ENCODE data around the gene RGS3. TPM values are rescaled to one million over a fixed set of nuclear protein-coding genes. Genes with fewer than 3 reads are reported as not detected.
A peak's percentile ranks its signal among the peaks of the same experiment; 100 is the strongest.

Gene RGS3
- total and polyA plus RNA-seq, 2 of the 13 experiments (the other 11 are each of a cell fraction or from before 2014, with no cell fraction given) = 17.1 to 28.8 TPM

DNA sequence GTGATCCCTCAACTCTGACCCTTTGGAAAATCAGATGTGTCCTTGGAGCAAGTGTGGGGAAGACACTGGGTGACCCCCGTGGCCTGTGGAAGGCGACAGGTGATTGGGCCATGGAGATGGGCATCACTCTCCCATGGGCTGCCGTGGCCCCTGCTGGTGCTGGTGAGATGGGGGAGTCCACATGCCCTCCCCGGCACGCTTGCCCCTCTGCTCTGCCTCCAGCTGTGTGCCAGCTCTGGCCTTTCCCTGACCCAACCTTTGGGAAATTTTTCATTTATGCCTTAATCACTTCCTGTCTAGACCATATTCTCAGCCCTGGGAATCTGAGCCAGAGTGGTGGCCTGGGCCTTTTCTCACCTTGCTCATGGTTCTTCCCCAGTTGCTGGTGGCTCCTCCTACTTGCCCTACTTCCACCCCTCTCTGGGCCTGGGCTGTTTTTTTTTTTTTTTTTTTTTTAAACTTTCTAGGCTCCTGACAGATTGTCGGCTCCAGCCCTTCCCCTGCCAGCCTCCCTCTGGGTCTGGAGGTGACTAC, 56.6 kb downstream of the RGS3 start:
- TF ChIP-seq ZNF501 (CRISPR knock-in tag; IDR thresholded peaks at IDR 0.05) = 0 out of 2 replicates have a peak, but pooled peaks have one; percentile 27
- TF ChIP-seq, protein P1, sequence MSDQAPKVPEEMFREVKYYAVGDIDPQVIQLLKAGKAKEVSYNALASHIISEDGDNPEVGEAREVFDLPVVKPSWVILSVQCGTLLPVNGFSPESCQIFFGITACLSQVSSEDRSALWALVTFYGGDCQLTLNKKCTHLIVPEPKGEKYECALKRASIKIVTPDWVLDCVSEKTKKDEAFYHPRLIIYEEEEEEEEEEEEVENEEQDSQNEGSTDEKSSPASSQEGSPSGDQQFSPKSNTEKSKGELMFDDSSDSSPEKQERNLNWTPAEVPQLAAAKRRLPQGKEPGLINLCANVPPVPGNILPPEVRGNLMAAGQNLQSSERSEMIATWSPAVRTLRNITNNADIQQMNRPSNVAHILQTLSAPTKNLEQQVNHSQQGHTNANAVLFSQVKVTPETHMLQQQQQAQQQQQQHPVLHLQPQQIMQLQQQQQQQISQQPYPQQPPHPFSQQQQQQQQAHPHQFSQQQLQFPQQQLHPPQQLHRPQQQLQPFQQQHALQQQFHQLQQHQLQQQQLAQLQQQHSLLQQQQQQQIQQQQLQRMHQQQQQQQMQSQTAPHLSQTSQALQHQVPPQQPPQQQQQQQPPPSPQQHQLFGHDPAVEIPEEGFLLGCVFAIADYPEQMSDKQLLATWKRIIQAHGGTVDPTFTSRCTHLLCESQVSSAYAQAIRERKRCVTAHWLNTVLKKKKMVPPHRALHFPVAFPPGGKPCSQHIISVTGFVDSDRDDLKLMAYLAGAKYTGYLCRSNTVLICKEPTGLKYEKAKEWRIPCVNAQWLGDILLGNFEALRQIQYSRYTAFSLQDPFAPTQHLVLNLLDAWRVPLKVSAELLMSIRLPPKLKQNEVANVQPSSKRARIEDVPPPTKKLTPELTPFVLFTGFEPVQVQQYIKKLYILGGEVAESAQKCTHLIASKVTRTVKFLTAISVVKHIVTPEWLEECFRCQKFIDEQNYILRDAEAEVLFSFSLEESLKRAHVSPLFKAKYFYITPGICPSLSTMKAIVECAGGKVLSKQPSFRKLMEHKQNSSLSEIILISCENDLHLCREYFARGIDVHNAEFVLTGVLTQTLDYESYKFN (CRISPR knock-in tag; conservative IDR thresholded peaks at IDR 0.05) = 0 out of 2 replicates have a peak, but pooled peaks have one; percentile 4
- TF ChIP-seq, protein P2, sequence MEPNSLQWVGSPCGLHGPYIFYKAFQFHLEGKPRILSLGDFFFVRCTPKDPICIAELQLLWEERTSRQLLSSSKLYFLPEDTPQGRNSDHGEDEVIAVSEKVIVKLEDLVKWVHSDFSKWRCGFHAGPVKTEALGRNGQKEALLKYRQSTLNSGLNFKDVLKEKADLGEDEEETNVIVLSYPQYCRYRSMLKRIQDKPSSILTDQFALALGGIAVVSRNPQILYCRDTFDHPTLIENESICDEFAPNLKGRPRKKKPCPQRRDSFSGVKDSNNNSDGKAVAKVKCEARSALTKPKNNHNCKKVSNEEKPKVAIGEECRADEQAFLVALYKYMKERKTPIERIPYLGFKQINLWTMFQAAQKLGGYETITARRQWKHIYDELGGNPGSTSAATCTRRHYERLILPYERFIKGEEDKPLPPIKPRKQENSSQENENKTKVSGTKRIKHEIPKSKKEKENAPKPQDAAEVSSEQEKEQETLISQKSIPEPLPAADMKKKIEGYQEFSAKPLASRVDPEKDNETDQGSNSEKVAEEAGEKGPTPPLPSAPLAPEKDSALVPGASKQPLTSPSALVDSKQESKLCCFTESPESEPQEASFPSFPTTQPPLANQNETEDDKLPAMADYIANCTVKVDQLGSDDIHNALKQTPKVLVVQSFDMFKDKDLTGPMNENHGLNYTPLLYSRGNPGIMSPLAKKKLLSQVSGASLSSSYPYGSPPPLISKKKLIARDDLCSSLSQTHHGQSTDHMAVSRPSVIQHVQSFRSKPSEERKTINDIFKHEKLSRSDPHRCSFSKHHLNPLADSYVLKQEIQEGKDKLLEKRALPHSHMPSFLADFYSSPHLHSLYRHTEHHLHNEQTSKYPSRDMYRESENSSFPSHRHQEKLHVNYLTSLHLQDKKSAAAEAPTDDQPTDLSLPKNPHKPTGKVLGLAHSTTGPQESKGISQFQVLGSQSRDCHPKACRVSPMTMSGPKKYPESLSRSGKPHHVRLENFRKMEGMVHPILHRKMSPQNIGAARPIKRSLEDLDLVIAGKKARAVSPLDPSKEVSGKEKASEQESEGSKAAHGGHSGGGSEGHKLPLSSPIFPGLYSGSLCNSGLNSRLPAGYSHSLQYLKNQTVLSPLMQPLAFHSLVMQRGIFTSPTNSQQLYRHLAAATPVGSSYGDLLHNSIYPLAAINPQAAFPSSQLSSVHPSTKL (CRISPR knock-in tag; IDR thresholded peaks at IDR 0.05) = 0 out of 2 replicates have a peak, but pooled peaks have one; percentile 4
- TF ChIP-seq HNRNPL (IDR thresholded peaks at IDR 0.05; ENCODE audit: low read depth, low read length) = no peak
- TF ChIP-seq MED13 (CRISPR knock-in tag; IDR thresholded peaks at IDR 0.05) = no peak
- TF ChIP-seq, protein P3, sequence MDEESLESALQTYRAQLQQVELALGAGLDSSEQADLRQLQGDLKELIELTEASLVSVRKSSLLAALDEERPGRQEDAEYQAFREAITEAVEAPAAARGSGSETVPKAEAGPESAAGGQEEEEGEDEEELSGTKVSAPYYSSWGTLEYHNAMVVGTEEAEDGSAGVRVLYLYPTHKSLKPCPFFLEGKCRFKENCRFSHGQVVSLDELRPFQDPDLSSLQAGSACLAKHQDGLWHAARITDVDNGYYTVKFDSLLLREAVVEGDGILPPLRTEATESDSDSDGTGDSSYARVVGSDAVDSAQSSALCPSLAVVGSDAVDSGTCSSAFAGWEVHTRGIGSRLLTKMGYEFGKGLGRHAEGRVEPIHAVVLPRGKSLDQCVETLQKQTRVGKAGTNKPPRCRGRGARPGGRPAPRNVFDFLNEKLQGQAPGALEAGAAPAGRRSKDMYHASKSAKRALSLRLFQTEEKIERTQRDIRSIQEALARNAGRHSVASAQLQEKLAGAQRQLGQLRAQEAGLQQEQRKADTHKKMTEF (CRISPR knock-in tag; IDR thresholded peaks at IDR 0.05) = 0 out of 2 replicates have a peak, but pooled peaks have one; percentile 3
- no peak for TF ChIP-seq HNF4A (CRISPR knock-in tag; IDR thresholded peaks at IDR 0.05)
- TF ChIP-seq, protein P4, sequence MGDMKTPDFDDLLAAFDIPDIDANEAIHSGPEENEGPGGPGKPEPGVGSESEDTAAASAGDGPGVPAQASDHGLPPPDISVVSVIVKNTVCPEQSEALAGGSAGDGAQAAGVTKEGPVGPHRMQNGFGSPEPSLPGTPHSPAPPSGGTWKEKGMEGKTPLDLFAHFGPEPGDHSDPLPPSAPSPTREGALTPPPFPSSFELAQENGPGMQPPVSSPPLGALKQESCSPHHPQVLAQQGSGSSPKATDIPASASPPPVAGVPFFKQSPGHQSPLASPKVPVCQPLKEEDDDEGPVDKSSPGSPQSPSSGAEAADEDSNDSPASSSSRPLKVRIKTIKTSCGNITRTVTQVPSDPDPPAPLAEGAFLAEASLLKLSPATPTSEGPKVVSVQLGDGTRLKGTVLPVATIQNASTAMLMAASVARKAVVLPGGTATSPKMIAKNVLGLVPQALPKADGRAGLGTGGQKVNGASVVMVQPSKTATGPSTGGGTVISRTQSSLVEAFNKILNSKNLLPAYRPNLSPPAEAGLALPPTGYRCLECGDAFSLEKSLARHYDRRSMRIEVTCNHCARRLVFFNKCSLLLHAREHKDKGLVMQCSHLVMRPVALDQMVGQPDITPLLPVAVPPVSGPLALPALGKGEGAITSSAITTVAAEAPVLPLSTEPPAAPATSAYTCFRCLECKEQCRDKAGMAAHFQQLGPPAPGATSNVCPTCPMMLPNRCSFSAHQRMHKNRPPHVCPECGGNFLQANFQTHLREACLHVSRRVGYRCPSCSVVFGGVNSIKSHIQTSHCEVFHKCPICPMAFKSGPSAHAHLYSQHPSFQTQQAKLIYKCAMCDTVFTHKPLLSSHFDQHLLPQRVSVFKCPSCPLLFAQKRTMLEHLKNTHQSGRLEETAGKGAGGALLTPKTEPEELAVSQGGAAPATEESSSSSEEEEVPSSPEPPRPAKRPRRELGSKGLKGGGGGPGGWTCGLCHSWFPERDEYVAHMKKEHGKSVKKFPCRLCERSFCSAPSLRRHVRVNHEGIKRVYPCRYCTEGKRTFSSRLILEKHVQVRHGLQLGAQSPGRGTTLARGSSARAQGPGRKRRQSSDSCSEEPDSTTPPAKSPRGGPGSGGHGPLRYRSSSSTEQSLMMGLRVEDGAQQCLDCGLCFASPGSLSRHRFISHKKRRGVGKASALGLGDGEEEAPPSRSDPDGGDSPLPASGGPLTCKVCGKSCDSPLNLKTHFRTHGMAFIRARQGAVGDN (CRISPR knock-in tag; IDR thresholded peaks at IDR 0.05) = peak; percentile 49
- no peaks in the 10 kb centered on the region for H3K9me3 ChIP-seq (ENCODE audit: low read length)
- no peak overlapping the region for H2AFZ ChIP-seq (ENCODE audit: low read length)
- in situ Hi-C loops (cut with HindIII; ENCODE audit: extremely low pct_ligation_motif_present, low pct_unique_long_range_greater_than_20kb) (no loop called here), intact Hi-C loops (cut with micrococcal nuclease; ENCODE audit: unreplicated experiment) (no loop called here)
- no peak overlapping the region for H3K9ac ChIP-seq (ENCODE audit: insufficient read depth, low read depth, low read length)
- FAIRE-seq (no peak), DNase-seq (ENCODE audit: low spot score) (no peak), ATAC-seq (peak; percentile 26)
- peaks cover 26% of the 10 kb centered on the region for H3K4me1 ChIP-seq (ENCODE audit: insufficient read depth, low read length)
- H4K20me1 ChIP-seq (ENCODE audit: insufficient read depth, low read length) = no peaks in the 10 kb centered on the region; the same call in 1 of the 2 replicates
- ChIA-PET POLR2A (no interaction called here), CTCF (ENCODE audit: low intra/inter-chr PET ratio, low total read pairs) (no interaction called here)
- H3K79me2 ChIP-seq (ENCODE audit: insufficient read depth, low read length) = no peaks in the 10 kb centered on the region
- H3K4me3 ChIP-seq (replicated peaks in 1 of 3; ENCODE audit: insufficient read depth in 1 of 3, low read depth in 2 of 3, low read length in 3 of 3) = no peak overlapping the region
- BruUV-seq (replicated peaks) = no TSS peak
- 92% methylated on average over 4 of the region's 6 CpGs for WGBS (ENCODE audit: low lambda C conversion rate)
- H3K4me2 ChIP-seq (ENCODE audit: low read depth, low read length) = 0 out of 2 replicates have a peak overlapping the region, but pooled peaks have one; percentile 18
- H3K27me3 ChIP-seq (ENCODE audit: control insufficient read depth in 1 of 2, insufficient read depth in 2 of 2, low read length in 2 of 2) = no peaks in the 10 kb centered on the region
- peaks cover 32 to 91% of the 10 kb centered on the region in 2 experiments for H3K36me3 ChIP-seq (replicated peaks in 1 of 2; ENCODE audit: control insufficient read depth in 1 of 2, insufficient read depth in 2 of 2, low read length in 2 of 2)
- no peak overlapping the region for H3K27ac ChIP-seq (ENCODE audit: extremely low read length, insufficient read depth, low read length)
